GM12891 (cell line): ENCODE measurements around the gene HNRNPA1.
"Not testable (repeated sequence)": the region's sequence is repeated elsewhere in the genome, so short reads cannot be mapped to it uniquely, and the experiment has no call there.

Source experiments
- DNase-seq: peaks from one replicate; pipeline ENCODE4 v3.0.0; 2011; ENCODE audit warnings: low spot score; ENCODE audit not compliant: insufficient read length
- FAIRE-seq: peaks from 2 replicates; lab custom pipeline; 2011; peaks lifted over from hg19 to GRCh38; lab: Jason Lieb, UNC
- PAX5 ChIP-seq: IDR thresholded peaks from 2 replicates; pipeline ENCODE4 v1.6.1; 2011; ENCODE audit warnings: low read length, moderate library complexity, mild to moderate bottlenecking; ENCODE audit not compliant: insufficient read depth, severe bottlenecking
- POLR2A ChIP-seq: IDR thresholded peaks from 2 replicates; pipeline ENCODE4 v1.6.1; 2011; ENCODE audit warnings: low read depth, low read length, control low read depth
- POLR2AphosphoS5 ChIP-seq: IDR thresholded peaks from 2 replicates; pipeline ENCODE4 v1.6.1; 2011; ENCODE audit warnings: low read depth, low read length, control low read depth
- POU2F2 ChIP-seq: IDR thresholded peaks from 2 replicates; pipeline ENCODE4 v1.6.1; 2011; ENCODE audit warnings: low read depth, mild to moderate bottlenecking, control low read depth, low read length, moderate library complexity
- SPI1 ChIP-seq: IDR thresholded peaks from 2 replicates; pipeline ENCODE4 v1.6.1; 2011; ENCODE audit warnings: low read depth, low read length, control low read depth
- TAF1 ChIP-seq: IDR thresholded peaks from 2 replicates; pipeline ENCODE4 v1.6.1; 2011; ENCODE audit warnings: low read depth, low read length, control low read depth

Gene HNRNPA1

DNA sequence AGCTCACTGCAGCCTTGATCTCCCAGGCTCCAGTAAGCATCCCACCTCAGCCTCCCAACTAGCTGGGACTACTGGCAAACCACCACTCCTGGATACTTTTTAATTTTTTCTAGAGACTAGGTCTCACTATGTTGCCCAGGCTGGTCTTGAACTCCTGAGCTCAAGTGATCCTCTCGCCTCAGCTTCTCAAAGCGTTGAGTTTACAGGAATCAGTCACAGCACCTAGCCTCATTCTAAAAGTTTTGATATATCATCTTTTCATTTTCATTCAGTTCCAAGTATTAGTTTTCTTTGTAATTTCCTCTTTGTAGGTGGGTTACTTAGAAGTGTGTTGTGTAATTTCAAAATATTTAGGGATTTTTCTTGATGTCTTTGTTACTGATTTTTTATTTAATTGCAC lies 10.2 kb upstream of the HNRNPA1 start:
- DNase-seq (no peak), FAIRE-seq (no peak)
- TF ChIP-seq TAF1: no peak
- TF ChIP-seq POLR2AphosphoS5: no peak
- TF ChIP-seq SPI1: no peak
- no peak for TF ChIP-seq PAX5
- no peak for TF ChIP-seq POU2F2
- TF ChIP-seq POLR2A: no peak

DNA sequence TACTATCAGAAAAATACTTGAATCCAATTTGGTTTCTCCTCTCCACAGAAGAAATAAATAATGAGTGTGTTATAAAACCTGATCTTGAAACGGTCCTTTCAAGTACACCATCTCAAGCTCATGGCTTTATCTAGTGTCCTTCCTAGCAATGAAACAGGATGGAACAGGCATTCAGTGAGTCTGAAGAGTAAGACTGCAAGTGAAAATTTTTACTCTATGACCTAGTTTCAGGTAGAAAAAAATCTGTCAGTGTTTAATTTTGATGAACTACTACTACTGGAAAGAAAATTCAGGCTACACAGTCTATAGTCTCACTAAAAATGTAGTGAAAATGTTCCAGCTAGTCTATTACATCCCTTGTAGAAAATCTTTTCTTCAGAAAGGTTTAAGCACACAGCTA lies 8.3 kb upstream of the HNRNPA1 start:
- no peak for FAIRE-seq
- DNase-seq: no peak
- TF ChIP-seq POU2F2: no peak
- no peak for TF ChIP-seq PAX5
- TF ChIP-seq POLR2AphosphoS5: no peak
- no peak for TF ChIP-seq TAF1
- no peak for TF ChIP-seq POLR2A
- no peak for TF ChIP-seq SPI1

DNA sequence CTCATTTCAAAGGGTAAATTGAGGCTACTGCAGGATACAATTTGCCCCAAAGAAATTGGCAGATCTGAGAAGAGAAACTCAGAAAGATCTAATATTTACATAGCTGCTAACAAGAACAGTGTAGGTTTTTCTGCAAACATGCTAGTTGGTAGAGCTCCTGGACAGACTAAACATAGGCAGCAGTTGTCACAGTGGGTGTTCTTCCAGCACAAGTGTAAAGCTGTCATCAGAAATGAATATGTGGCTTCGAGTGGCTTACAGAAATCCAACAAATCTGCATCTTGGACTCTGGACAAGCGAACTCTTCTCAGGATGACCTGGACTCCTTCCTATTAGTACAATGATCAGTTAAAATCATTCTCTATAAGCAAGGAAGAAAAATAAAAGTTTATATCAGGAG lies 6.5 kb upstream of the HNRNPA1 start:
- FAIRE-seq: no peak
- no peak for TF ChIP-seq PAX5
- no peak for TF ChIP-seq TAF1
- no peak for TF ChIP-seq POU2F2
- no peak for TF ChIP-seq SPI1
- no peak for TF ChIP-seq POLR2A
- no peak for TF ChIP-seq POLR2AphosphoS5

DNA sequence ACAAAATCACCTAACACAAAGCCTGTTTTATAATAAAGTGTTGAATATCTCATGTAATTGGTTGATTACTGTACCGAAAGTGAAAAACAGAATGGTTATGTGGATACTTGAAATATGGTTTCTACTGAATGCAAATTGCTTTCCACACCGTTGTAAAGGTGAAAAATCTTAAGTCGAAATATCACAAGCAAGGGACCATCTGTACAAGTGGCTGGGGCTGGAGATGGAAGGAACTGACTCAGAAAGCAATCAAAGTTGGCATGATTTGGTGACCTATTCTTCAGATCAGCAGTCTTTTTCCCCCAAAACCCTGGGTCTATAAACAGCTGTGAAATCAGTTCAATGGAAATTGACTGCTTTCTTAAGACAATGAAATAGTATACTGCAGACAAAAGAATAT lies 4.2 kb upstream of the HNRNPA1 start:
- TF ChIP-seq SPI1 (no peak), POU2F2 (no peak), POLR2A (no peak), POLR2AphosphoS5 (no peak), TAF1 (no peak), PAX5 (no peak)
- DNase-seq (no peak), FAIRE-seq (no peak)

More for the DNA sequence above, 6.5 kb upstream of the HNRNPA1 start:
- no peak for DNase-seq

DNA sequence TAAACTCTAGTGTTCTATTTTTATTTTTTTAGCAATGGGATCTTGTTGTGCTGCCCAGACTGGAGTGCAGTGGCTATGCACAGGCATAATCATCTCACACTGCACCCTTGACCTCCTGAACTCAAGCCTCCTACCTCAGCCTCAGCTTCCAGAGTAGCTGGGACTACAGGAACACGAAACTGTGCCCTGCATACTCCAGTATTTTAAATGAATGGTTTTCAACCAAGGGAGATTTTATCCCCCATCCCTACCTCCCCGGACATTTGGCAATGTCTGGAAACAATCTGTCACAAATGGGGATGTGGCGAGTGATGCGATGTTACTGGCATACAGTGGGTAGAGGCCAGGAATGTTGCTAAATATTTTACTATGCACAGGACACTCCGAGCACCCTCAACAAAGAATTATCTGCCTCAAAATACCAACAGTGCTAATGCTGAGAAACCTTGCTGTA lies 2.7 kb upstream of the HNRNPA1 start:
- FAIRE-seq (no peak), DNase-seq (no peak)
- TF ChIP-seq POU2F2 (no peak), POLR2A (0 out of 2 replicates have a peak, but pooled peaks have one; percentile 8)

DNA sequence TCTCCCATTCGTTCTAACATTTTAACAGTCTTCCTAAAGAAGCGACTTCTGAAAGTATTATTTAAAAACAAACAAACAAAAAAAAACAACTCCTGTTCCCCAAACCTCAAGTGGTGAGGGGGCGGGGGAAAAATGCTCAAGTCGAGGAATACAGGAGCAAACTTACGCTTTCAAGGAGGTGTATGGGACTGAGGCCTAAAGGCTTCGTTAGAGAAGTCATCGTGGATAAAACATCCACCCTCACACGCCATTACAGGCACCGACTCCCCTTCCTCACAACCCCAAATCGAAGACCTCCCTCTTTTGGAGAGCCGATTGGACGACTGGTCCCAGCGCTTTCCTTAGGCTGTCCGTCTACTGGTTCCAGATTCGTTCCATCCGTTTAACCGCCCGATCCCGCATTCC lies 1.3 kb upstream of the HNRNPA1 start:
- TF ChIP-seq PAX5 (no peak), TAF1 (no peak; the same call in 1 of the 2 replicates), POU2F2 (no peak), POLR2A (no peak), SPI1 (no peak), POLR2AphosphoS5 (no peak)
- DNase-seq (no peak), FAIRE-seq (no peak)

DNA sequence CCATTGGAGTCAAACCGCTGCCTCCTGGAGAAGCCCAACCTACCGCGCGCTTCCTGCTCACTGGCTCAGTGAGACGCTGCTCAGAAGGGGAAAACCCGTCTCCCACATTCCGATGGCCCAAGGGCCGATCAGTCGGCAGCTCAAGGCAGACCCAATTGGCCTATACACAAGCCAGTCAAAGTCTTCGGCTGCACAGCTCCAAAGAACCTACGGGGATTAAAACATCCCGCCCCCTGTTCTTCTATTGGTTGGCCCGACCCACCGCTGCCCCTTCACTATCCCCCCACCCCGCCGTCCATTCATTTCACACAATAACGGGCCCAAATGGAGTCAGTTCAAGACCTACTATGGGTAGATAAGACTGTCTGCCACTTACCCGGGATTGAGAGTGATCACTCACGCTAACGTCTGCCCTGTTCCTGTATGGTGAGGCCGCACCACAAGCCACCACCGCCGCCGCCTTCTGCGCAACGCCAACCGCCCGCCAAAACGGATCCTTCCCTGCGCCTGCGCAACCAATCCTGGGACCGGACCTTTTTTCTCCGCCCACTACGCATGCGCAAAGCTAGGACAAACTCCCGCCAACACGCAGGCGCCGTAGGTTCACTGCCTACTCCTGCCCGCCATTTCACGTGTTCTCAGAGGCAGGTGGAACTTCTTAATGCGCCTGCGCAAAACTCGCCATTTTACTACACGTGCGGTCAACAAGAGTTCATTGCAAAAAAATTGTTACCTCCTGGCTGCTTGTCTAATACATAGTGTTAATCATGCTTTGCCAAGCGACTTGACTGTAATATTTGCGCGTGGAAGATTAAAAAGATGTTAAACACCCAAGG lies 676 bp upstream of the HNRNPA1 start, which contains the start of gene CBX5:
Gene CBX5, minus strand, starts transcription at position 491 of the 836 bp plus-strand sequence. CDS start 22,472 bp downstream, outside the sequence.
- no peak for TF ChIP-seq SPI1
- no peak for TF ChIP-seq PAX5
- peak; percentile 92 for TF ChIP-seq POLR2A
- peak; percentile 92 for TF ChIP-seq POLR2AphosphoS5
- TF ChIP-seq TAF1: peak; percentile 80; the same call in 1 of the 2 replicates
- TF ChIP-seq POU2F2: peak; percentile 55; the same call in 1 of the 2 replicates
- FAIRE-seq (peak; percentile 97), DNase-seq (peak; percentile 75)

DNA sequence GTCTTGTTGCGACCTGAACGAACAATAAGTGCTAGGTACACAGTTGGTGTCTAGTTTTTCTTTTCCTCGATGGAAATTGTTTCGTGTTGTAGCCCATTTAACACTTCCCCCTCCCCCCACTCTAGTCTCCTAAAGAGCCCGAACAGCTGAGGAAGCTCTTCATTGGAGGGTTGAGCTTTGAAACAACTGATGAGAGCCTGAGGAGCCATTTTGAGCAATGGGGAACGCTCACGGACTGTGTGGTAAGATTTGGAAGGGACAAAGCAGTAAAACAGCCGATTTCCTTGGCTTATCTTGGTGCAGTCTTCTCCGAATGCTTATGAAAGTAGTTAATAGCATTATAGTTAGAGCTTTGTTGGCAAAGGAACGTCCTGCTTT lies 724 bp downstream of the HNRNPA1 start:
- DNase-seq, FAIRE-seq: not testable (repeated sequence)

DNA sequence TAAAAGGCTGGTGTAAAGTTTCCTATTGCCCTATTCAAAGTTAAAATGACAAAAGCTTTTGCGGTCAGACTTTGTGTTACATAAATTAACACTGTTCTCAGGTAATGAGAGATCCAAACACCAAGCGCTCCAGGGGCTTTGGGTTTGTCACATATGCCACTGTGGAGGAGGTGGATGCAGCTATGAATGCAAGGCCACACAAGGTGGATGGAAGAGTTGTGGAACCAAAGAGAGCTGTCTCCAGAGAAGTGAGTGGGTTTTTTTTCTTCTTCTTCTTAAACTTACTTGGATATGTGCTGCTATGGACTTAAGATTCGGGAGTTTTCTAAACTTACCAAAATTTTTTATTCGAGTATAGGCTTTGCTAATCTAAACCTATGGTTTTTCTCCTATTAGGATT lies 1.2 kb downstream of the HNRNPA1 start:
- FAIRE-seq, DNase-seq: not testable (repeated sequence)
- TF ChIP-seq POLR2AphosphoS5: peak; percentile 17; the same call in 1 of the 2 replicates

DNA sequence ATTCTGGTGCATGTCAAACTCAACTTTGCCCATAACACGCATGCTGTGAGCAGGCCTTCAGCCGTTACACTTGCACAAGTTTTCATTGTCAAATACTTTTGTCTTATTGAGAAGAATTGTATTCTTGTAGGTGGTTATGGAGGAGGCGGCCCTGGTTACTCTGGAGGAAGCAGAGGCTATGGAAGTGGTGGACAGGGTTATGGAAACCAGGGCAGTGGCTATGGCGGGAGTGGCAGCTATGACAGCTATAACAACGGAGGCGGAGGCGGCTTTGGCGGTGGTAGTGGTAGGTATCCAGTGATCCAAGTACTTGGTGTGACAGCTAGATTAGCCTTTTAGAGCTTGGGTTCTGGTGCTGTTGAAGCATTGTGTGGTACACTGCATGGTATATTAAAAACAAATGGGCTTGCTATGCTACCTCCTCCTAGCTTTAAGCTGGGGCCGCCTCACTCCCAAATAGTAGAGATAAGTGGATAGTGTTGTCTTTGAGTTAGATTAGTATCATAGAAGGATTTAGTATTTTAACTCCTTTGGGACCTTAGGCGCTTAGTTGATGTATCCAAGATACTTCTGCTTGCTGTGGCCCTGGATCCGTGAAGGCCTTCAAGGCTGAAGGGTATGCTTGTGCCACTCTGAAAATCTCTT lies 2.5 kb downstream of the HNRNPA1 start:
- no peak for DNase-seq
- no peak for FAIRE-seq
- peak; percentile 66; the same call in 1 of the 2 replicates for TF ChIP-seq POLR2A
- TF ChIP-seq TAF1: no peak

DNA sequence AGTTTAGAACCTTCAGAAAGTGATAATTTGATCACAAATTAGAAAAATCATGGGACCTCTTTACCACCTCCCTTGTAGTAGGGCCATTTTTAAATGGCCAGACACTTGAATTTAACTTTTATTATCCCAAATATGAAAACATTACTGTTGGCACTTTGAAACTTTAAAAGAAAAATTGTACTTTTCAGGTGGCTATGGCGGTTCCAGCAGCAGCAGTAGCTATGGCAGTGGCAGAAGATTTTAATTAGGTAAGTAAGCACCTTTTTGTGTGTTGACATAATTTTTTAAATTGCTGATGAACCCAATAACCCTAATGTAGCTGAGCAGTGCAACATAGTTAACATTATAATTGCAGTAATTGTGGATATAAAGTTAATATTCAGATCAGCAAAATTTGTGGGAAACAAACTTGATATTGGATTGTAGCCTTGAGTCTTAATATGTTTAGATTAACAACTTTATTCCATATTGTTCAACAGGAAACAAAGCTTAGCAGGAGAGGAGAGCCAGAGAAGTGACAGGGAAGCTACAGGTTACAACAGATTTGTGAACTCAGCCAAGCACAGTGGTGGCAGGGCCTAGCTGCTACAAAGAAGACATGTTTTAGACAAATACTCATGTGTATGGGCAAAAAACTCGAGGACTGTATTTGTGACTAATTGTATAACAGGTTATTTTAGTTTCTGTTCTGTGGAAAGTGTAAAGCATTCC lies 3.7 kb downstream of the HNRNPA1 start:
- DNase-seq, FAIRE-seq: not testable (repeated sequence)
